ENCODE measurements around the gene TEP1.

TEP1 gene

GRCh38 chr14:20418501-20418909, 5.2 kb upstream of the TEP1 start:
- TF ChIP-seq, protein P1, sequence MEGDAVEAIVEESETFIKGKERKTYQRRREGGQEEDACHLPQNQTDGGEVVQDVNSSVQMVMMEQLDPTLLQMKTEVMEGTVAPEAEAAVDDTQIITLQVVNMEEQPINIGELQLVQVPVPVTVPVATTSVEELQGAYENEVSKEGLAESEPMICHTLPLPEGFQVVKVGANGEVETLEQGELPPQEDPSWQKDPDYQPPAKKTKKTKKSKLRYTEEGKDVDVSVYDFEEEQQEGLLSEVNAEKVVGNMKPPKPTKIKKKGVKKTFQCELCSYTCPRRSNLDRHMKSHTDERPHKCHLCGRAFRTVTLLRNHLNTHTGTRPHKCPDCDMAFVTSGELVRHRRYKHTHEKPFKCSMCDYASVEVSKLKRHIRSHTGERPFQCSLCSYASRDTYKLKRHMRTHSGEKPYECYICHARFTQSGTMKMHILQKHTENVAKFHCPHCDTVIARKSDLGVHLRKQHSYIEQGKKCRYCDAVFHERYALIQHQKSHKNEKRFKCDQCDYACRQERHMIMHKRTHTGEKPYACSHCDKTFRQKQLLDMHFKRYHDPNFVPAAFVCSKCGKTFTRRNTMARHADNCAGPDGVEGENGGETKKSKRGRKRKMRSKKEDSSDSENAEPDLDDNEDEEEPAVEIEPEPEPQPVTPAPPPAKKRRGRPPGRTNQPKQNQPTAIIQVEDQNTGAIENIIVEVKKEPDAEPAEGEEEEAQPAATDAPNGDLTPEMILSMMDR (conservative IDR thresholded peaks at IDR 0.05; ENCODE audit: low read depth, low read length), result no peak
- no peak for DNase-seq (ENCODE audit: low read depth)
- H3K4me3 ChIP-seq (ENCODE audit: low read length), result no peak overlapping the region

GRCh38 chr14:20417250-20418186, 4.2 kb upstream of the TEP1 start:
- no peak overlapping the region for H3K4me3 ChIP-seq (ENCODE audit: low read length)
- no peak for DNase-seq (ENCODE audit: low read depth)
- TF ChIP-seq, protein P1 (conservative IDR thresholded peaks at IDR 0.05; ENCODE audit: low read depth, low read length), result no peak

GRCh38 chr14:20416223-20416622, 2.9 kb upstream of the TEP1 start:
- H3K4me3 ChIP-seq (ENCODE audit: low read length), result no peak overlapping the region
- TF ChIP-seq, protein P1 (conservative IDR thresholded peaks at IDR 0.05; ENCODE audit: low read depth, low read length), result no peak
- no peak for DNase-seq (ENCODE audit: low read depth)

GRCh38 chr14:20415782-20416206, 2.5 kb upstream of the TEP1 start:
- H3K4me3 ChIP-seq (ENCODE audit: low read length), result no peak overlapping the region
- TF ChIP-seq, protein P1 (conservative IDR thresholded peaks at IDR 0.05; ENCODE audit: low read depth, low read length), result peak; percentile 75
- no peak for DNase-seq (ENCODE audit: low read depth)

DNA sequence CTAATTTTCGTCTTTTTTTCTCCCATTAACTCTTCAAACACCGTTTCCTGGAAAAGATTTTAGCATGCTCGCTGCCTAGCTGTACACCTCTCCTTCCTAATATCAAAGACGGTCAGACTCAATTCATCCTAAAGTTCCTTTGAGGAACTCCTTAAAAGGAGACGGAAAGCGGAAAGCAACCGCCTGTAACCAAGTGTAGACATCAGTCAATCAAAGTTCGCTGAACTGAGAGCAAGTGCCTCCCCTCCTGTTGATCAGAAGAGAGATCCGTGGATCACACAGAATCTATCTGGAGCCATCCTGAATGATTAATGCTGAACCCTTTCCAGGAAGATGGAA, 412 bp upstream of the TEP1 start:
- peak overlapping the region; percentile 92 for H3K4me3 ChIP-seq (ENCODE audit: low read length)
- no peak for DNase-seq (ENCODE audit: low read depth)
- TF ChIP-seq, protein P1 (conservative IDR thresholded peaks at IDR 0.05; ENCODE audit: low read depth, low read length), result no peak

- H3K4me3 ChIP-seq (ENCODE audit: low read length), result peak overlapping the region; percentile 92
- TF ChIP-seq, protein P1 (conservative IDR thresholded peaks at IDR 0.05; ENCODE audit: low read depth, low read length), result no peak
- DNase-seq (ENCODE audit: low read depth), result no peak
These were observed 890 bp downstream of the TEP1 start for GRCh38 chr14:20412411-20412810.

DNA sequence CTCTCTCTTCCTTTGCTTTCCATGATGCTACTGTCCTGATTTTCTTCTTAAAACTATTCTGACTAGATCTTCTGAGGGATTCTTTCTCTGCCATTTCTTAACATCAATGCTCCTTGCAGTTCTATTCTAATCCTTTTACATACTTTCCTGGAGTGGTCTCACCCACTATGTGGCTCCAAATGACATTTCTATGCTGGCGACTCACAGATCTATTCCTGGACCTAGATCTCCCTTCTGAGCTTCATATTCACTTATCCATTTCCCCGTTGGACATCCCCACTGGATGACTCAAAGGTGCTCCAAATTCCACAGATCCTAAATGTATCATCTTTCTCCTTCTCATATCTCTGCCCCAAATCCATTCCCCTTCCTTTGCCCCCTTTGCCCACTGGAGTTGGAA, 4.1 kb downstream of the TEP1 start:
- no peak overlapping the region for H3K4me3 ChIP-seq (ENCODE audit: low read length)
- no peak for DNase-seq (ENCODE audit: low read depth)
- TF ChIP-seq, protein P1 (conservative IDR thresholded peaks at IDR 0.05; ENCODE audit: low read depth, low read length), result no peak
